ENCODE measurements around the gene ENO2. TPM values are rescaled to one million over a fixed set of nuclear protein-coding genes. Genes with fewer than 3 reads are reported as not detected.

The ENO2 gene
- total RNA-seq, 1 experiment from 2014 or later = 166 TPM

- H3K18ac ChIP-seq (ENCODE audit: insufficient read length, low read depth, low read length) = no peak overlapping the region
- H3K4ac ChIP-seq (ENCODE audit: low read depth, low read length) = no peak overlapping the region
- no peak overlapping the region for H3T11ph ChIP-seq (ENCODE audit: low read length)
- no peak overlapping the region for H2BK15ac ChIP-seq (ENCODE audit: low read depth, low read length)
- Mint-ChIP-seq H3K4me1 (peaks cover 32 to 46% of the 10 kb centered on the region in 2 experiments), H3K27me3 (ENCODE audit: low read depth) (peaks cover 9% of the 10 kb centered on the region), H3K27ac (peak overlapping the region in 2 of 3 experiments; percentile 31 to 63; a peak in 2 of 7 replicates), H3K36me3 (ENCODE audit: insufficient read depth in 1 of 3, low read depth in 3 of 3) (peaks cover 34 to 60% (median 56%) of the 10 kb centered on the region in 3 experiments), H3K9me3 (no peaks in the 10 kb centered on the region), H3K4me3 (no peak overlapping the region)
- H3K27ac ChIP-seq (ENCODE audit: insufficient read length, low read depth, low read length) = no peak overlapping the region
- H2BK20ac ChIP-seq (ENCODE audit: low read depth, low read length, poor library complexity, severe bottlenecking) = no peak overlapping the region
- no peak overlapping the region for H2BK120ac ChIP-seq (ENCODE audit: low read depth, low read length, poor library complexity, severe bottlenecking)
- H3K14ac ChIP-seq (ENCODE audit: insufficient read depth, low read length) = no peak overlapping the region
- H3K9ac ChIP-seq (ENCODE audit: extremely low read depth, insufficient read length, low read length) = no peak overlapping the region
- no peak overlapping the region for H2AK5ac ChIP-seq (ENCODE audit: insufficient read length, low read length)
- peaks cover 16% of the 10 kb centered on the region for H3K23me2 ChIP-seq (ENCODE audit: insufficient read length, low read depth, low read length, poor library complexity, severe bottlenecking)
- H4K20me1 ChIP-seq (ENCODE audit: control insufficient read depth, insufficient read depth, insufficient read length) = no peaks in the 10 kb centered on the region
- H3K27me3 ChIP-seq (ENCODE audit: insufficient read depth, low read length) = no peaks in the 10 kb centered on the region
- TF ChIP-seq CTCF (conservative IDR thresholded peaks at IDR 0.05) = no peak
- H2BK12ac ChIP-seq (ENCODE audit: insufficient read length, low read depth, low read length) = no peak overlapping the region
- no peaks in the 10 kb centered on the region; the same call in 1 of the 2 replicates for H3K4me1 ChIP-seq (ENCODE audit: insufficient read depth, low read length)
- no peak overlapping the region for H3K23ac ChIP-seq (ENCODE audit: insufficient read length, low read depth, low read length)
- WGBS (ENCODE audit: extremely low coverage, insufficient read length, low lambda C conversion rate) = no CpG with 5 or more reads among the region's 14 CpGs
- H2AFZ ChIP-seq (ENCODE audit: low read length) = no peak overlapping the region
- no peak overlapping the region for H3K56ac ChIP-seq (ENCODE audit: insufficient read length, low read depth, low read length)
- H3K79me1 ChIP-seq (ENCODE audit: insufficient read depth, low read depth, low read length, poor library complexity, severe bottlenecking) = peaks cover 6% of the 10 kb centered on the region
- no peak overlapping the region for H3K4me2 ChIP-seq (ENCODE audit: insufficient read depth, insufficient read length, low read length)
- H4K5ac ChIP-seq (ENCODE audit: insufficient read length, low read depth, low read length) = no peak overlapping the region
- H4K91ac ChIP-seq (ENCODE audit: insufficient read length, low read depth, low read length) = no peak overlapping the region
- no peak overlapping the region for H4K8ac ChIP-seq (replicated peaks; ENCODE audit: insufficient read length, low read depth, low read length)
- H3K79me2 ChIP-seq (ENCODE audit: insufficient read depth, low read length) = no peaks in the 10 kb centered on the region
- H2BK5ac ChIP-seq (ENCODE audit: insufficient read length, low read length) = no peak overlapping the region
- H3K9me3 ChIP-seq (ENCODE audit: control insufficient read depth, low read depth, low read length) = no peaks in the 10 kb centered on the region
- no peak for DNase-seq
These were observed 3.3 kb downstream of the ENO2 start for GRCh38 chr12:6917491-6918231.

Measured in H9 (cell line).